ENCODE measurements around the gene NCOA4.

DNA sequence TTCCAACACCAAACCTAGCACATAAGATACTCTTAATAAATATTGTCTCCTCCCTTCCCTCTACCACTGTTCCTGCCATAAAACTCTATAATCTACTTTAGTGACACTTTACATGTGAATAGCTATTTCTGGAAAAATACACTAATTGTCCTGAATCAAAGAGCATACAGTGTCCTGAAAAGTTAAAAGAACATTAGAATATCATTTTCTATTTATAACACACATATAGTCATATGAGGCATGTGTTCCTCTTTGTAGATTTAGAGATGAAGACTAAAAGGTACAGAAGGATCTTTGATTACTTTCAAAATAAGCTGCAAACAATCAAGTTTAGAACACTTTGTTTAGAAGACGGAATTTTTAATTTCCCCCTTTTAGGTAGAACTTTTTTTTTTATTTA lies 13.6 kb downstream of the NCOA4 start:
- TF ChIP-seq CTCF (IDR thresholded peaks at IDR 0.05; ENCODE audit: insufficient read depth, low read length) (no peak), POLR2AphosphoS5 (IDR thresholded peaks at IDR 0.05; ENCODE audit: low read depth) (no peak)
- TF ChIP-seq, protein P1, sequence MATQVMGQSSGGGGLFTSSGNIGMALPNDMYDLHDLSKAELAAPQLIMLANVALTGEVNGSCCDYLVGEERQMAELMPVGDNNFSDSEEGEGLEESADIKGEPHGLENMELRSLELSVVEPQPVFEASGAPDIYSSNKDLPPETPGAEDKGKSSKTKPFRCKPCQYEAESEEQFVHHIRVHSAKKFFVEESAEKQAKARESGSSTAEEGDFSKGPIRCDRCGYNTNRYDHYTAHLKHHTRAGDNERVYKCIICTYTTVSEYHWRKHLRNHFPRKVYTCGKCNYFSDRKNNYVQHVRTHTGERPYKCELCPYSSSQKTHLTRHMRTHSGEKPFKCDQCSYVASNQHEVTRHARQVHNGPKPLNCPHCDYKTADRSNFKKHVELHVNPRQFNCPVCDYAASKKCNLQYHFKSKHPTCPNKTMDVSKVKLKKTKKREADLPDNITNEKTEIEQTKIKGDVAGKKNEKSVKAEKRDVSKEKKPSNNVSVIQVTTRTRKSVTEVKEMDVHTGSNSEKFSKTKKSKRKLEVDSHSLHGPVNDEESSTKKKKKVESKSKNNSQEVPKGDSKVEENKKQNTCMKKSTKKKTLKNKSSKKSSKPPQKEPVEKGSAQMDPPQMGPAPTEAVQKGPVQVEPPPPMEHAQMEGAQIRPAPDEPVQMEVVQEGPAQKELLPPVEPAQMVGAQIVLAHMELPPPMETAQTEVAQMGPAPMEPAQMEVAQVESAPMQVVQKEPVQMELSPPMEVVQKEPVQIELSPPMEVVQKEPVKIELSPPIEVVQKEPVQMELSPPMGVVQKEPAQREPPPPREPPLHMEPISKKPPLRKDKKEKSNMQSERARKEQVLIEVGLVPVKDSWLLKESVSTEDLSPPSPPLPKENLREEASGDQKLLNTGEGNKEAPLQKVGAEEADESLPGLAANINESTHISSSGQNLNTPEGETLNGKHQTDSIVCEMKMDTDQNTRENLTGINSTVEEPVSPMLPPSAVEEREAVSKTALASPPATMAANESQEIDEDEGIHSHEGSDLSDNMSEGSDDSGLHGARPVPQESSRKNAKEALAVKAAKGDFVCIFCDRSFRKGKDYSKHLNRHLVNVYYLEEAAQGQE (IDR thresholded peaks at IDR 0.05; ENCODE audit: insufficient replicate concordance, low read depth): no peak

Measured in HL-60 (cell line).